GM19455 (cell line): Measurements from ENCODE around the gene OR9Q2.
"Not testable (repeated sequence)": the region's sequence is repeated elsewhere in the genome, so short reads cannot be mapped to it uniquely, and the experiment has no call there.

ENCODE experiments used
- ATAC-seq: cut with Tn5 transposase; IDR thresholded peaks from one replicate; pipeline ENCODE4 v1.9.1; 2021; ENCODE audit not compliant: unreplicated experiment

The OR9Q2 gene, protein sequence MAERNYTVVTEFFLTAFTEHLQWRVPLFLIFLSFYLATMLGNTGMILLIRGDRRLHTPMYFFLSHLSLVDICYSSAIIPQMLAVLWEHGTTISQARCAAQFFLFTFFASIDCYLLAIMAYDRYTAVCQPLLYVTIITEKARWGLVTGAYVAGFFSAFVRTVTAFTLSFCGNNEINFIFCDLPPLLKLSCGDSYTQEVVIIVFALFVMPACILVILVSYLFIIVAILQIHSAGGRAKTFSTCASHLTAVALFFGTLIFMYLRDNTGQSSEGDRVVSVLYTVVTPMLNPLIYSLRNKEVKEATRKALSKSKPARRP

DNA sequence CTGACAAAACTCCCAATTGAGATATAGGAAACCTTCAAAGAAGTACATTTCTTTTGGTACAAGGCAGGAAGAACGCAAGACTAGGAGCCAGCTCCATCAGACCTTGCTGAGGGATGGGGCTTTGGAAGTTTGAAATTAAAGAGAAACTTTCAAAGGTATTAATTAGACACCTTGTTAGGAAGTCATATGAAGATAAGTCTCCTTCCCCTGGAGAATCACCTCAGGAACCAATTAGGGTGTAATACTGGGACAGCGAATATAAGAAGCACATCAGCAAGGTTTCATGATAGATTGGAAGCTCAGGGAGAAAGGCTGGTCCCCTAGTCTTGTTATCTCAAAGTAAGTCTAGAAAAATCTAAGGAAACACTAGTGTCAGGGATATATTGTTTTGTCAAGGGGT, at the start of gene OR9Q2:
OR9Q2 (plus strand) TSS at position 301 of the 400 bp plus-strand sequence. CDS start 1,421 bp downstream, outside the sequence.
- ATAC-seq, result no peak

DNA sequence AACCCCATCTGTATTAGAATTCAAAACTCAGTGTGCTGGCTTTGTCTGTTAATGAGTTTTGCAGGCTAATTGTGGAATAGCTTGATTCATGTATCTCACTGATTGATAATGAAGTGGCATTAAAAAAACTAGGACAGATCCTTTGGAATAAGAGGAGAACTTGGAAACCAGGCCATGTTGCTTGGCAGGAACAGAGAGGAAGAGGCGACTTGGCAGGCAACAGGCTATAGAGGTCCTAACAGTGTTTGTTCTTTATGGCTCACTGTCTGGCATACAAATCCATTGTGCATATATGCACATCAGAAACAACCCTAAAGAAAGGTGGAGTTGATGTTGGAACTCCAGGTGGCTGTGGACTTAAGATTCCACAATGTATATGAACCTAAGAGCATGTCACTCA, 46.1 kb upstream of the OR9Q2 start:
- ATAC-seq, result no peak

DNA sequence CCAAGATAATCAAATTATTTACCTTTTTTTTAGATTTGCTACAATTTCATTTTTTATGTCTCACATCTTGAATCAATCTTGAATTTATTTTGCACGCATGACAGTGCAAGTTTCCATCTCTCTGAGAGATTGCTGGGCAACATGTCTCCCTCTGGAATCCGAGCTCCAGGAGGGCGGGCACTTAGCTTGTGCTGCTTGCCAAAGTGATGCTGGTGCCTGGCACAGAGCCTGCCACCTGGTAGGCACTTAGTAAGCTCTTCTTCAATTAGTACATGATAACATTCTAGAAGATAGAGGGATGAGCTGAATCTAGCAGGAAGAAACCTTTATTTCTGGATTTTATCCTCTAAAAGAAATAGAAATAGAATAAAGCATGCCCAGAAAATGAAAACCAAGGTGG, 36.1 kb upstream of the OR9Q2 start:
- no peak for ATAC-seq

DNA sequence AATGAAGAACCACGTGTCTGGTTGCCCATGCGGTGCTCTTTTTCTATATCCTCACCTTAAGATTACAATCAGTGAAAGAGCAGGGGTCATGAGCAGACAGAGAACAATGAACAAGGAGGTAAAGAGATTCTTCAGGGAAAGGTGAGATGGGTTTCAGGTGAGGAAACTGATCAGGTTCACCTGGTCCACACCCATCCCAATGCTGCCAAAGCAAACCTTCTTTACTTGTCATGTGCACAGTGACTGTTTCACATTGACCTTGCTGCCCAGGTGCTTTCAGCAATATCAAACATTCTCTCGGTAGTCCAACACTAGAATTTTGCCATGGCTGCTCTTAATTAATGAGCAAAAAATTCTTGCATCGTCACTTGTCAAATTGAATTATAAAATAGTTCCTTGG, 24.5 kb upstream of the OR9Q2 start:
- ATAC-seq, result no peak

DNA sequence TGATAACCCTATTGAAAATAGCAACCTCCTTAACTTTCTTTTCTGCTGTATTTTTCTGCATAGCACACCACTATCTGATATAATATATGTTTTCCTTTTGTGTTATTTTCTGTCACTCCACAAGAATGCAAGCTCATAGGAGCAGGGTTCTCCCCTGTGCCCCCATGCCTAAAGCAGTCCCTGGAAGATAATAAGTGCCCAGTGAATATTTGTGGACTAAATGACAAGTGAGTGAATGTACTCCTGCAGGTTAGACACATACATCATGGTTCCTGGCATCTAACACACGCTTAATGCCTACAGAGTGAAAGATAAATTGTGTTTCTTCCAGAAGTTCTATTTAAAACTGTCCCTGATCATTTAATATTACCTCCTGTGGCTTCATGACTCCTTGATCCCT, 23.9 kb upstream of the OR9Q2 start:
- no peak for ATAC-seq

DNA sequence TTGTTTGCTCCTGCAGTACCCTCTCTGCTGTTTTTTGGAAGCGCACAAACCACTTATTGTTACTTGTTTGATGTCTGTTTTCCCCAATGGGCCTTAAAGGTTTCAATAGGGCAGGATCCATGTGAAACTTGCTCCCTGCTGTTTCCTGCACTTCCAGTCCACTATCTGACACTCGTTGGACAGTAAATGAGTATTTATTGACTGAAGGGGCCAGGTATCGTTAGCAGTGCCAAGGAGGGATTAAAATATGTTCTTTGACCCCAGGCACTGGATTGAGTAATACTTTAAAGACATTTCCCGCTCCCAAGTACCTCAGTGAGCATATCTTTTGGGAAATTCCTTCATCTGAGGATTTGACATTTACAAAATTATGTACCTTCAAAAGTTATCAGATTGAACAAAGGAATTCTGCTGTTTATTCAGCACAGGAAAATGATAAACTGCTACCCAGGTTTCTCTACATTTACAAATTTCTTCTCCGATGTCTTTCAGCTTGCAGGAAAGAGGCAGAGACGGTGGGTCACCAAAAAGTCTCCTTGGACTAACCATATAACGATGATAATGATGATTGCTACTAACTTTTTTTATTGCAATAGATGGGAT, 23.3 kb upstream of the OR9Q2 start:
- ATAC-seq, result no peak

DNA sequence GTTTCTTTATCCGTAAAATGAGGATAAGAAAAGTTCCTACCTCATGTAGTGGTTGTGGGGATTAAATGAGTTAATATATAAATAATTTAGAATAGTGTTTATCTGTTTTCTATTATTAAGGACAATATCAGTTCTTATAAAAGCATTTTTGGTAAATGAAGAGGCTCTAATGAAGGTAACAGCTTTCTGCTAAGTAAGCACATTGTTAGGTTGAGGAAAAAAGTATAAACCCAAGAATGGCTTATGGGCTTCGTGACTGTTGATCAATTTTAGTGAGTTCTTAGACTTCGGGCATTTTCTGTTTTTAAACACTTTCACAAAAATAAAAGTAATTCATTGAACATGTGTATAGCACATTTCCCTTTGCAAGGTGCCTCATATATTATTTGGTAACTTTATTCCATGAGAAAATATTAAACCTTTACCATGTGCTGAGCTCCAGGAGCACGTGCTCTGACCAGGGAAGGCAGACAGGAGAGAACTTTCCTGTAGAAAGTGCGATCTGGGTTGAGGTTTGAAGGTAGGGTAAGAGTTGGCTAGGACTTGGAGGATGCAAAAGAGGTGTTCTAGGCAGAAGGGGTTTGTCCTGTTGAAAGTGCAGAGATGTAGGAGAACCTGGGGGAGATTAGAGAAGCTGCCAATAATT, 11.3 kb upstream of the OR9Q2 start:
- ATAC-seq, result no peak

DNA sequence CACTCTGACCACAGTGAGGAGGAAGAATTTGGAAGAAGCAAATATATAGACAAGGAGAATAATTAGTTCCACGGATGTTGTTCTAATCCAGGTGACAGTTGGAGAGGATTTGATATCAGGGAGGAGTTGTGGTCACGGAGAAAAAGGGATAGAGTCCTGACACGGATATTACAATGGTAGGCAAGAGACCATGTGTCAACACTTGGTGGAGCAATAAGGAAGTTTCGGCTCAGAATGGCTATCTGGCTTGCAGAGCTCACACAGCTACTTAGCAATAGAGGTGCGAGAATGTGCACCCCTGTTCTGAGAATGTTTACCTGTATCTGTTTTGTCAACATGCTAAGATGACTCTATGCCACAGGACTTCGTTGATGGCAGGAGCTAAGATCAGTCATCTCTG, 10.4 kb upstream of the OR9Q2 start:
- no peak for ATAC-seq

DNA sequence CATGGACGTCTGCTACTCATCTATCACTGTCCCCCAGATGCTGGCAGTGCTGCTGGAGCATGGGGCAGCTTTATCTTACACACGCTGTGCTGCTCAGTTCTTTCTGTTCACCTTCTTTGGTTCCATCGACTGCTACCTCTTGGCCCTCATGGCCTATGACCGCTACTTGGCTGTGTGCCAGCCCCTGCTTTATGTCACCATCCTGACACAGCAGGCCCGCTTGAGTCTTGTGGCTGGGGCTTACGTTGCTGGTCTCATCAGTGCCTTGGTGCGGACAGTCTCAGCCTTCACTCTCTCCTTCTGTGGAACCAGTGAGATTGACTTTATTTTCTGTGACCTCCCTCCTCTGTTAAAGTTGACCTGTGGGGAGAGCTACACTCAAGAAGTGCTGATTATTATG, 9.2 kb upstream of the OR9Q2 start:
- ATAC-seq, result no peak

DNA sequence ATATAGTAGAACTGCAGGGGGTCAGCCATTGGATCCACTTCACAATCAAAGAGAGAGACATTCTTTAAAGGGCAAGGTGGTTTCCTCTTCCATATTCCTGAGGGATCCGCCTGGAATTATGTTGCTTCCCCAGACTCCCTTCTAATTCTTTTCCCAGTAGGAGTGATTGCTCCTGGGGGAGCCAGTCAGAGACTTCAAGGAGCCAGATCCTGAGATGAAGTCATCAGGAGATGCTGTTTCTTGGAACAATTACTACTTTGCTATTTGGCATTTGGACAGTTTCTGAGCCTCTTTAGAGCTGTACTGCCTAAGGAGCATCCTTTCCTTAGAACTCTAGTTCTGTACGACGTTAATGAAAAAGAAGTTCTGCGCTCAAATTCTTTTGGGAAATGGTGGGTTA, 1.9 kb upstream of the OR9Q2 start:
- no peak for ATAC-seq

DNA sequence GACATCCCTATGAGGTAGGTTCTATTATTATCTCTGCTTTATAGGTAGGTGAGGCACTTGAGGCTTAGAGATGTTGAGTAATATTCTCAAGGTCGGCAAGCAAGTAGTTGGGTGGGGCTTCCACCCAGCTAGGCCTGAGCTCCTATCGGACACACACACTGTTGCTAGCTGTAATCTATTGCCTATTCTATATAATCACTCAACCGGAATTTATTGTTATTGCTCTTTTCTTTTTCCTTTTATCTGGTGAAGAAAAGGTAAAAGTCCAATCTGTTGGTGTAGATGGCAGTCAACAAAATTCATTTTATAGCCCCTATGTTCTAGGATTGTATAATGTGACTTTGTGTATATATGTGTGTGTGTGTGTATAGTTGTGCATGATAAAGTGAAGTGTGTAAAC, 3.4 kb downstream of the OR9Q2 start:
- no peak for ATAC-seq

DNA sequence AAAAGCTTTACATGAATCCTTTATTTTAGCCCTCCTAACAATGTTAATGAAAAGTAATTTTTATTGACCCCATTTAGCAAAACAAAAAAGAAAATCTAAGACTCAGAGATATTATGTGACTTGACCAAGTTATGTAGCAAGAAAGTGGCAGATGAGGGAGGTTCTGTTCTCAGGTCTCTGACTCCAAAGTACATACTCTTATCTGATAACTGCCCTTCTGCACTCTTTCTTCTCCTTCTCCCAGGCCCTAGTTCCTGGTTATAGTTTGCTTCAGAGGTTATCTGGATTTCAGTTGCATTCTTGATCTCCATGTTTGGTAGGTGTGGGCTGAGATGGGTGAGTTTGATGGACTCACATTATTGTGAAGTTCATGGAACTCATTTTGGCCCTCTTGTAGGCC, 4.5 kb downstream of the OR9Q2 start:
- ATAC-seq, result no peak

DNA sequence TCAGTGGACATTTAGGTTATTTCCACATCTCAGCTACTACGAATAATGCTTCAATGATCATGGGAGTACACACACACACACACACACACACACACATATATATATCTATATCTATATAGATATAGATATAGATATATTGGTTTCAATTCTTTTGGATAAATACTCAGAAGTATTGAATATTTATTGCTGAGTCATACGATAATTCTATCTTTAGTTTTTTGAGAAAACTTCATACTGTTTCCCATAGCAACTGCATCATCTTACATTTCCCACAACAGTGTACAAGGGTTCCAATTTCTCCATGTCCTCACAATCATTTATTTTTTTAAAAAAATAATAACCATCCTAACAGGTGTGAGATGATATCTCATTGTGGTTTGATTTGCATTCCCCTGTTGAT, 7.1 kb downstream of the OR9Q2 start:
- ATAC-seq, result no peak

DNA sequence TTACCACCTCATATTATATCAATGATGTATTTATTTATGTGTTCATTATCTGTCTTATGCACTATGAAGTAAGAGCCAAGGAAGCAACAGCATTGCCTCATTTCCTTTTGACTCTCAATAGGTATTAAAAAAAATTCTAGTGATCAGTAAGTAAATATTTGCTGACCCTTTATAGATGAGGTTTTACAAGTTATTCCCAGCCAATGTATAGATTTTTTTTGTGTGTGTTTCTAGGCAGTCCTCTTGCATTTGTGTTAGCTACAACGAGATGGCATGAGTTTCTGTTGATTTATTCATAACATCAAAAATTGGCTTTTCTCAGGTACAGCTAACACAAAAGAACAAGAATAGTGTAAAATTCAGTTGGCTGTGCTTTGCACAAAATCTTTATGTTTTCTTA, 10.4 kb downstream of the OR9Q2 start:
- no peak for ATAC-seq

DNA sequence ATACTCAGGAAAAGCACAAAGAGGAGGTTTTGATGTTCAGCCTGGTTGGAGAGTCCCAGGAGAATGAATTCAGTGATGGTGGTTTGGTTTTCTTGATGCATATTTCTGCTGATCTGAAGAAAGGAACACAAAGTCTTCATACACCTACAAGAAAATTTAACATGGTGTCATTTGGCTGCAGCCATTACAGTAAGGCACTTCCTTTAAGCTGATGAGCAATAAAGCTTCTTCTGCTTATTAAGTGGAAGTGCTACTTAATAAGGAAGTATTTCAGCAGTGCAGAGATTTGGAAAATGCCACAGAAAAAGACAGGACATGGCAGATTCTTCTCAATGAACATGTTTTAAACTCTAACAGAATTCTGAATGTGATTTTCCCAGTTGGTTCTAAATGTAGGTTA, 15.2 kb downstream of the OR9Q2 start, which contains the start of gene OR1S2:
OR1S2 (minus strand) TSS at position 101 of the 400 bp plus-strand sequence; CDS start at position 101, 0 bp downstream.
- no peak for ATAC-seq

DNA sequence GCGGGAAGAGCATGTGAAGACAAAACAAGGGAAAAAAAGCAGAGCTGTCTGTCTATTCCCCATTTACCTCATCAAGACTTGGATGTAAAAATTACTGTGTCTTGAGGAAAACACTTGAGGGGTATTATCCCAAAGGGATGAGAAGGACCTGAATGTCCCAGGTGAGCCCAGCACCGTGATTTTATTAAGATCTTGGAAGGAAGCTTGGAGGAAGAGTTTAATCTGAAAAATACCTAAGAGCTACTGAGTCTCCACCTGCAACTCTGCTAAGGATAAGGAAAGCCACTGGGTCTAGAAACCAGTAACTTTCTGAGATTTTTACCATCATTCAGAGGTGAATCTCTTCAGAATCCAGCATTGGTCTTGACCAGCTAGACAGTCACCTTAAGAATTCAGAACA, 23.6 kb downstream of the OR9Q2 start, which contains the start of gene OR1S1:
OR1S1 (plus strand) TSS at position 301 of the 400 bp plus-strand sequence.
- not testable (repeated sequence) for ATAC-seq

DNA sequence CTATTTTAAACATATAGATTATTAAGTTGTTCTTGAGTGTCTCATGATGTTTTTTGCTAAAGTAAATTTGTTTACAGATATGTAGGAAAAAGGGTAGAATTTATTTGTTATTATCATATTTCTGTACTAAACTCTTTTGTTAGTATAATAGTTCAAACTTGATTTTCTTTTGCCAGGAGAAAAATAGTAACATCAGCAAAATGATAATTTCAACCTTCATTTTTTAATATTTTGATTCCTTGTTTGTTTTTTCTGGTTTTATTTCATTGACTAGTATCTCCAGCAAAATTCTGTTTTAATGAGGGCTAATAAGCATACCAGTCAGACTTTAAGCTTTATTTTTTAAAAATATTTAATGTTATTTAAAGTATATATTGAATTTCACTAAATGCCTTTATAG, 27.6 kb downstream of the OR9Q2 start:
- ATAC-seq, result no peak

DNA sequence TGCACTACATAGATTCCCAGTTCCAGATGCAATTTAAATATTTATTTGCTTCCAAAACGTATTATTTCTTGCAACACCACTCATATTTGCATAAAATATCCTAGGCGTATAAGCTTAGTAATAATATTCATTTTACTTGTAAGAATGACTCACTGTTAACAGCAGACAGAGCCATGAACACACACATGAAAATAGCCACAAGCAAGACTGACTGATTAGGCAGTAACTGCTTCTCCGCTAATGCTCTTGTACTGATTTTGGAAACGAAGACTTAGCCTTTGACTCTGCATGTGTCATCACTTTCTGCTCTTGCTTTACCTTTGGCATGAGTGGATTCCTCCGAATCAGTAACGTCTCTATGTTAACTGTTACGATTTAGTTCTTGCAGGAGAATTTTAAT, 33.9 kb downstream of the OR9Q2 start:
- no peak for ATAC-seq

DNA sequence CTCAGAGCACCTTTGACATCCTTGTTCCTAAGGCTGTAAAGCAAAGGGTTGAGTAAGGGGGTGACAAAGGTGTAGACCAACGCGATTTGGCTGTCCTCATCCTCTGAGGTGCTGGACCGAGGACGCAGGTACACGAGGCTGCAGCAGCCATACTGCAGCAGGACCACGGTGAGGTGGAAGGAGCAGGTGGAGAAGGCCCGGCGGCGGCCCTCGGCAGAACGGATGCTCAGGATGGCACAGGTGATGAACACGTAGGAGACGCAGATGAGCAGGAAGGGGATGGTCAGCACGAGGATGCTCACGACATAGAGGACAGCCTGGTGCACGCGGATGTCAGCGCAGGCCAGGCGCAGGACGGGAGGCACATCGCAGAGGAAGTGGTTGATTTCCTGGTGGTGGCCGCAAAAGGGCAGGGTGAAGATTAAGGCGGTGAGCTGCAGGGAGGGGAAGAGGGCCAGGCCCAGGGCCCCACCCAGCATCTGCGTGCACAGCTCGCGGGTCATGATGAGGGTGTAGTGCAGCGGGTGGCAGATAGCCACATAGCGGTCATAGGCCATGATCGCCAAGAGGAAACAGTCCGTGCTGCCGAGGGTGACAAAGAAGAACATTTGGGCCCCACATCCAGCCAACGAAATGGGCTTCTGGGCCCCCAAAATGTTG, 39.2 kb downstream of the OR9Q2 start:
- ATAC-seq, result no peak
